Ishikawa (cell line): Measurements from ENCODE around the gene GATB.

ENCODE experiments used
- CEBPB ChIP-seq: IDR thresholded peaks from 2 replicates; pipeline ENCODE4 v1.6.1; 2012
- CREB1 ChIP-seq: IDR thresholded peaks from 2 replicates; pipeline ENCODE4 v1.6.1; 2012; ENCODE audit warnings: low read depth
- EGR1 ChIP-seq: IDR thresholded peaks from 2 replicates; pipeline ENCODE4 v1.6.1; 2012
- EP300 ChIP-seq: IDR thresholded peaks from 2 replicates; pipeline ENCODE4 v1.6.1; 2012; ENCODE audit warnings: borderline replicate concordance
- FOXM1 ChIP-seq: IDR thresholded peaks from 2 replicates; pipeline ENCODE4 v1.6.1; 2012; ENCODE audit warnings: low read depth, borderline replicate concordance
- NFIC ChIP-seq: IDR thresholded peaks from 2 replicates; pipeline ENCODE4 v1.6.1; 2012
- RAD21 ChIP-seq: IDR thresholded peaks from 2 replicates; pipeline ENCODE4 v1.6.1; 2012; ENCODE audit warnings: low read depth
- TAF1 ChIP-seq: IDR thresholded peaks from 2 replicates; pipeline ENCODE4 v1.6.1; 2012; ENCODE audit warnings: low read depth, mild to moderate bottlenecking
- TCF12 ChIP-seq: IDR thresholded peaks from 2 replicates; pipeline ENCODE4 v1.6.1; 2012; ENCODE audit warnings: low read depth
- TEAD4 ChIP-seq: IDR thresholded peaks from 2 replicates; pipeline ENCODE4 v1.6.1; 2012
- YY1 ChIP-seq: IDR thresholded peaks from 2 replicates; pipeline ENCODE4 v1.6.1; 2012; ENCODE audit warnings: low read depth
- ZBTB7A ChIP-seq: IDR thresholded peaks from 2 replicates; pipeline ENCODE4 v1.6.1; 2012; ENCODE audit warnings: low read depth
- TF ChIP-seq, protein P1 (sequence below): IDR thresholded peaks from 2 replicates; pipeline ENCODE4 v1.6.1; 2012
- TF ChIP-seq, protein P2 (sequence below): IDR thresholded peaks from 2 replicates; pipeline ENCODE4 v1.6.1; 2012
- TF ChIP-seq, protein P3 (sequence below): IDR thresholded peaks from 2 replicates; pipeline ENCODE4 v1.6.1; 2012; ENCODE audit warnings: low read depth, mild to moderate bottlenecking

Gene GATB

DNA sequence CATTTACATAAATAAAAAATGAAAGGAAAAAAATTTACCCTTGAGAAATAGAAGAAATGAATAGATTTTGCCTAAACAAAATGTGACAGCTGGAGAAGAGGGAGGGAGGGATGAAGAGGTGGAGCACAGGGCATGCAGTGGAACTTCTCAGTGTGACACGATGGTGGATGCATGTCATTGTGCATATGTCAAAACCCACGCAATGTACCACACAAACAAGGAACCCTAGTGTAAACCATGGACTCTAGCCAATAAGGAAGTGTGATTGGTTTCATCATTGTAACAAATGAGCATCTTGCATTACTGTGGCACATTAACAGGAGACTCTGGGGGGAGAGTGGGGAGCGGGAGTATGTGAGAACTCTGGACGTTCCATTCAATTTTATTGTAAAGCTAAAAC is 58.6 kb downstream of the GATB start:
- TF ChIP-seq YY1 = no peak
- TF ChIP-seq, protein P1, sequence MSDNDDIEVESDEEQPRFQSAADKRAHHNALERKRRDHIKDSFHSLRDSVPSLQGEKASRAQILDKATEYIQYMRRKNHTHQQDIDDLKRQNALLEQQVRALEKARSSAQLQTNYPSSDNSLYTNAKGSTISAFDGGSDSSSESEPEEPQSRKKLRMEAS = no peak
- TF ChIP-seq, protein P2, sequence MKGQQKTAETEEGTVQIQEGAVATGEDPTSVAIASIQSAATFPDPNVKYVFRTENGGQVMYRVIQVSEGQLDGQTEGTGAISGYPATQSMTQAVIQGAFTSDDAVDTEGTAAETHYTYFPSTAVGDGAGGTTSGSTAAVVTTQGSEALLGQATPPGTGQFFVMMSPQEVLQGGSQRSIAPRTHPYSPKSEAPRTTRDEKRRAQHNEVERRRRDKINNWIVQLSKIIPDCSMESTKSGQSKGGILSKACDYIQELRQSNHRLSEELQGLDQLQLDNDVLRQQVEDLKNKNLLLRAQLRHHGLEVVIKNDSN = no peak
- TF ChIP-seq TEAD4 = no peak
- no peak for TF ChIP-seq CREB1
- TF ChIP-seq TAF1 = no peak
- no peak for TF ChIP-seq FOXM1
- TF ChIP-seq EGR1 = no peak
- TF ChIP-seq, protein P3, sequence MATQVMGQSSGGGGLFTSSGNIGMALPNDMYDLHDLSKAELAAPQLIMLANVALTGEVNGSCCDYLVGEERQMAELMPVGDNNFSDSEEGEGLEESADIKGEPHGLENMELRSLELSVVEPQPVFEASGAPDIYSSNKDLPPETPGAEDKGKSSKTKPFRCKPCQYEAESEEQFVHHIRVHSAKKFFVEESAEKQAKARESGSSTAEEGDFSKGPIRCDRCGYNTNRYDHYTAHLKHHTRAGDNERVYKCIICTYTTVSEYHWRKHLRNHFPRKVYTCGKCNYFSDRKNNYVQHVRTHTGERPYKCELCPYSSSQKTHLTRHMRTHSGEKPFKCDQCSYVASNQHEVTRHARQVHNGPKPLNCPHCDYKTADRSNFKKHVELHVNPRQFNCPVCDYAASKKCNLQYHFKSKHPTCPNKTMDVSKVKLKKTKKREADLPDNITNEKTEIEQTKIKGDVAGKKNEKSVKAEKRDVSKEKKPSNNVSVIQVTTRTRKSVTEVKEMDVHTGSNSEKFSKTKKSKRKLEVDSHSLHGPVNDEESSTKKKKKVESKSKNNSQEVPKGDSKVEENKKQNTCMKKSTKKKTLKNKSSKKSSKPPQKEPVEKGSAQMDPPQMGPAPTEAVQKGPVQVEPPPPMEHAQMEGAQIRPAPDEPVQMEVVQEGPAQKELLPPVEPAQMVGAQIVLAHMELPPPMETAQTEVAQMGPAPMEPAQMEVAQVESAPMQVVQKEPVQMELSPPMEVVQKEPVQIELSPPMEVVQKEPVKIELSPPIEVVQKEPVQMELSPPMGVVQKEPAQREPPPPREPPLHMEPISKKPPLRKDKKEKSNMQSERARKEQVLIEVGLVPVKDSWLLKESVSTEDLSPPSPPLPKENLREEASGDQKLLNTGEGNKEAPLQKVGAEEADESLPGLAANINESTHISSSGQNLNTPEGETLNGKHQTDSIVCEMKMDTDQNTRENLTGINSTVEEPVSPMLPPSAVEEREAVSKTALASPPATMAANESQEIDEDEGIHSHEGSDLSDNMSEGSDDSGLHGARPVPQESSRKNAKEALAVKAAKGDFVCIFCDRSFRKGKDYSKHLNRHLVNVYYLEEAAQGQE = no peak
- TF ChIP-seq RAD21 = no peak
- TF ChIP-seq NFIC = no peak
- no peak for TF ChIP-seq ZBTB7A
- no peak for TF ChIP-seq CEBPB
- no peak for TF ChIP-seq EP300
- TF ChIP-seq TCF12 = no peak

DNA sequence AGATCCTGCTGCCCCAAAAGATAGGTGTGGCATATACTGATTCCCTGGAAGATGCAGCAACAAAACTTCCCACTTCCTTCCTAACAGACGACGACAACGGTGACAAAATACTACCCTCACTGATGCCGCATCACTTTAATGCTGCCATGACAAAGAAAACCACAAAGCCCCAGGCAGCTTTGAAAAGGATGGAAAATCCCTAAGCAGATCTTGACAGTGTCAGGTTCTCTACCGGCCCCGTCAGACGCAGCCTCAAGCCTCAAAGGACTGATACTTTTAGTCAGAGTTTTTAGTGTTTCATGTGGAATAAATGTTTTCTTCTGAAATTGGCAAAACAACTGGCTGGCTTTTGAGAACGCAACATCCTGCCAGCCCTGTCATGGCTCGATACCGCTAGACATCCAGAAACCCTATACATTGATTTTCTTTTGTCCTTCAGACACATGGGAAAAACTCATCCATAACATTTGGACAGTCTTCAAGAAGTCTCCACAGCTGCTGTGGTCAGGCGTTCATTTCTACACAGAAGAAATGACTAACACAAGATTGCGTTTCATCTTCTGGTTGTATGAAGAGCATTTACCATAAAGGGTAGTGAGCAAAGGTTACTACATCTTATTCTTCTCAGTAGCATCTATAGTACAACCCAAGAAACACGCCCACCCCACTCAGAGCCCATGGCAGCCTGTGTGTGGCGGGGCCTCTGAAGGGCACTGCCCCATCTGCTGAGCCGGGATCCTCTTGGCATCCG is 60.1 kb downstream of the GATB start:
- TF ChIP-seq FOXM1 (no peak), CREB1 (no peak)

DNA sequence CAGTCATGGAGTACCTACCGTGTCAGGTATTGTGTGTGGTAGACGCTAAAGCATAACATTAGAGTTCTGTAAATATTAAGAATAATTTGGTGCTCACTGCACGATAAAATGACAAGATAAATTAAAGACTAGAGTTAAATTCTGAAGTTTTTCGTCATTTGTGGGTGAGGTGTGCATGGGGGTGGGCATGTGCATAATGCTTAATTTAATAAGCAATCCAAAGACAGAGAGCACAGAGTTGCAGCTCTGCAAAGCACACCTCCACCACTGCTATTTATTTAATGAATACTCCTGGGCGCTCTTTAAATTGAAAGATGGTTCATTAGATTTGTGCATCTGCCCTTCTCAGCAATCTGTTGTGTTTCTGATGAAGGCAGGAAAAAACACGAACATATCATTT is 62.6 kb downstream of the GATB start:
- TF ChIP-seq TCF12 (no peak), FOXM1 (no peak), CEBPB (no peak), EP300 (no peak), CREB1 (no peak), YY1 (no peak), EGR1 (no peak), NFIC (no peak), TAF1 (no peak), RAD21 (no peak), TEAD4 (no peak), ZBTB7A (no peak)
- TF ChIP-seq, protein P3 = no peak
- TF ChIP-seq, protein P2 = no peak
- TF ChIP-seq, protein P1 = no peak

DNA sequence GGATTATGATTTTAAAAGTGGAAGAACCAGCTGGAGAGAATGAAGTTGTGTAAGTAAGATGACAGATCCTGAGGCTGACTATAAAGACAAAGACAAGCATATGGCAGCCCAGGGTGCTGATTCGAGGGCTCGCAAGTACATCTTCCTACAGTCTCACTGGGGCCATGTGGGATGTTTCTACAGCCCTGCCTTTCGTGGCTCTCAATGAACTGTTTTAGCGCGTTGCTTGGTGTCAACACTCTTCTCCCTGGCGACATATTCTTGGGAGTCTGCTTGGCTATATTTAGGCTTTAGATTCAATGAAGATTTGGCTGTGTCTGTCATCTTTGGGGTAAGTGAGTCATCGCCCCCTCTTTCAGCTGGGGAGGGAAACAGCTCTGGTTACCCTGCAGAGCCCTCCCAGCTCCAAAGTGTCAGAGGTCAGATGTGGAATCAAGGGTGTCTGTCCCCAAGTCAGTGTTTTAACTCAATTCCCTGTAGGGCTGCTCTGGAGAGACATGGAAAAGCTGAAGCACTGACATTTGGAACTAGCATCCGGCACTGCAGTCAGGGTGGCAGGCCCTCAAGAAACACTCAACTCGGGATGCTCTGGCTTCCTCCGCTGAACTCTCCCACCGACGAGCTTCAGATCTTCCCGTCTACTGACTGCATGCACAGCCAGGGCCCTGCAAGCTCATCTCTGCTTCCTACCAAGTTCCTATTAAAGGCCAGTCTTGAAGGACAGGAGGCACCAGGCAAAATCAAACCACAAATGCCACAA is 65.7 kb downstream of the GATB start:
- TF ChIP-seq ZBTB7A (no peak), CEBPB (no peak), TAF1 (no peak), NFIC (no peak), EGR1 (no peak), TEAD4 (no peak), CREB1 (no peak), TCF12 (no peak), RAD21 (no peak), FOXM1 (no peak), EP300 (no peak), YY1 (no peak)
- TF ChIP-seq, protein P1 = no peak
- TF ChIP-seq, protein P3 = no peak
- TF ChIP-seq, protein P2 = no peak
